ENCODE measurements around the gene RTL1. TPM values are rescaled to one million over a fixed set of nuclear protein-coding genes. Genes with fewer than 3 reads are reported as not detected.

Gene RTL1
- total RNA-seq, 1 experiment from 2014 or later, result 0.24 TPM

- no peak overlapping the region for H3K27ac Mint-ChIP-seq (ENCODE audit: unreplicated experiment)
- H3K36me3 Mint-ChIP-seq (ENCODE audit: insufficient read depth, unreplicated experiment), result peaks cover 4% of the 10 kb centered on the region
- peaks cover 32% of the 10 kb centered on the region for H3K4me1 Mint-ChIP-seq (ENCODE audit: low read depth, unreplicated experiment)
- DNase-seq, result no peak
- no peaks in the 10 kb centered on the region for H3K9me3 Mint-ChIP-seq (ENCODE audit: low read depth, unreplicated experiment)
- CTCF ChIA-PET, result no interaction called here
- TF ChIP-seq, protein P1, sequence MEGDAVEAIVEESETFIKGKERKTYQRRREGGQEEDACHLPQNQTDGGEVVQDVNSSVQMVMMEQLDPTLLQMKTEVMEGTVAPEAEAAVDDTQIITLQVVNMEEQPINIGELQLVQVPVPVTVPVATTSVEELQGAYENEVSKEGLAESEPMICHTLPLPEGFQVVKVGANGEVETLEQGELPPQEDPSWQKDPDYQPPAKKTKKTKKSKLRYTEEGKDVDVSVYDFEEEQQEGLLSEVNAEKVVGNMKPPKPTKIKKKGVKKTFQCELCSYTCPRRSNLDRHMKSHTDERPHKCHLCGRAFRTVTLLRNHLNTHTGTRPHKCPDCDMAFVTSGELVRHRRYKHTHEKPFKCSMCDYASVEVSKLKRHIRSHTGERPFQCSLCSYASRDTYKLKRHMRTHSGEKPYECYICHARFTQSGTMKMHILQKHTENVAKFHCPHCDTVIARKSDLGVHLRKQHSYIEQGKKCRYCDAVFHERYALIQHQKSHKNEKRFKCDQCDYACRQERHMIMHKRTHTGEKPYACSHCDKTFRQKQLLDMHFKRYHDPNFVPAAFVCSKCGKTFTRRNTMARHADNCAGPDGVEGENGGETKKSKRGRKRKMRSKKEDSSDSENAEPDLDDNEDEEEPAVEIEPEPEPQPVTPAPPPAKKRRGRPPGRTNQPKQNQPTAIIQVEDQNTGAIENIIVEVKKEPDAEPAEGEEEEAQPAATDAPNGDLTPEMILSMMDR (IDR thresholded peaks at IDR 0.05; ENCODE audit: unreplicated experiment), result no peak
- intact Hi-C loops (cut with micrococcal nuclease; ENCODE audit: unreplicated experiment), result loop anchor here (10.0 kb wide), 1 partner anchor 725 kb away; no protein-coding TSS in a partner anchor
- no peak overlapping the region for H3K4me3 Mint-ChIP-seq (ENCODE audit: low read depth, unreplicated experiment)
- no peaks in the 10 kb centered on the region for H3K27me3 Mint-ChIP-seq (ENCODE audit: unreplicated experiment)
- BruUV-seq (replicated peaks), result no TSS peak
These were observed 5.9 kb upstream of the RTL1 start for GRCh38 chr14:100909439-100909838.

DNA sequence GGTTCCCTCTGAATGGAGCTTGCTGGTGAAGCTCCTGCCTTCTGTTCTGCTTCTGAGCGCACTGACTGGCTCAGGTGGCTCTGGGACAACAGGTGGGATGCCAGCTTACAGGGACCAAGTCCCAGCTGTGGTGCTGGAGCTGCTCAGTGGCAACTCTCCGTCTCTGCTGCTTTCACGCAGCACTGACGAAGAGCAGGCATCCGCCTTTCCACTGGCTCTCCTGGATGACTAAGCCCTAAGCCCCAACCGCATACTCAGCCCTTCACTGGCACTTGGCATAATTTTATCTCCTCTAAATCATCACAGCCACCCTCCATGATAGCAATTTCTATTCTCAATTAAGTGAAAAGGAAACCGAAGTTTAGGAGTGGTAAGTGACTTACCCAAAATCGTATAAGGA is 3.7 kb upstream of the RTL1 start:
- Mint-ChIP-seq H3K4me1 (ENCODE audit: low read depth, unreplicated experiment) (peaks cover 33% of the 10 kb centered on the region), H3K9me3 (ENCODE audit: low read depth, unreplicated experiment) (no peaks in the 10 kb centered on the region), H3K36me3 (ENCODE audit: insufficient read depth, unreplicated experiment) (peaks cover 6% of the 10 kb centered on the region), H3K27me3 (ENCODE audit: unreplicated experiment) (no peaks in the 10 kb centered on the region), H3K4me3 (ENCODE audit: low read depth, unreplicated experiment) (no peak overlapping the region), H3K27ac (ENCODE audit: unreplicated experiment) (no peak overlapping the region)
- intact Hi-C loops (cut with micrococcal nuclease; ENCODE audit: unreplicated experiment), result loop anchor here (10.0 kb wide), 1 partner anchor 728 kb away; no protein-coding TSS in a partner anchor
- no TSS peak for BruUV-seq (replicated peaks)
- CTCF ChIA-PET, result no interaction called here
- TF ChIP-seq, protein P1 (IDR thresholded peaks at IDR 0.05; ENCODE audit: unreplicated experiment), result no peak
- no peak for DNase-seq

DNA sequence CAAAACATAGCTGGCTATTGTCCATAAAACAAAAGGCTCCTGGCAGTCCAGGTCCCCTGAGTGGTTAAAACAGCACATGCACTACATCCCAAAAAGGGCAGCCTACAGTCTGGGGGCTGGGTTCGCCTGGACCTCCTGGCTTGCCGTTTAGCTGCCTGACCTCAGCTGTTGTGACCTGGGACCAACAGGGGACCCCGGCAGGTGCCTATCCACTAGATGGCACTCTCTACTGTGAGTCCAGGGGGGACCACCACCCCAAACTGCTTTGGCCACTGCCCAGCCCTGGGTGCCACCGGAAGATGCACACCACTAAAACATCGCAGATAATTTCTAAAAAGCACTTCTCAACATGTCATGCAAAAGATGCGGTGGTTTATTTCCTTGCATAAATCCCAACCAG is 2.9 kb upstream of the RTL1 start:
- peaks cover 6% of the 10 kb centered on the region for H3K36me3 Mint-ChIP-seq (ENCODE audit: insufficient read depth, unreplicated experiment)
- no peaks in the 10 kb centered on the region for H3K27me3 Mint-ChIP-seq (ENCODE audit: unreplicated experiment)
- intact Hi-C loops (cut with micrococcal nuclease; ENCODE audit: unreplicated experiment), result loop anchor here (10.0 kb wide), 1 partner anchor 728 kb away; no protein-coding TSS in a partner anchor
- H3K9me3 Mint-ChIP-seq (ENCODE audit: low read depth, unreplicated experiment), result no peaks in the 10 kb centered on the region
- TF ChIP-seq, protein P1 (IDR thresholded peaks at IDR 0.05; ENCODE audit: unreplicated experiment), result no peak
- H3K4me1 Mint-ChIP-seq (ENCODE audit: low read depth, unreplicated experiment), result peaks cover 35% of the 10 kb centered on the region
- no TSS peak for BruUV-seq (replicated peaks)
- CTCF ChIA-PET, result interaction anchor here (0.6 to 0.9 kb wide), 2 partner anchors 303 to 329 kb away, joined by 3 to 5 read pairs; no protein-coding TSS in a partner anchor
- no peak overlapping the region for H3K27ac Mint-ChIP-seq (ENCODE audit: unreplicated experiment)
- DNase-seq, result no peak
- H3K4me3 Mint-ChIP-seq (ENCODE audit: low read depth, unreplicated experiment), result no peak overlapping the region

GRCh38 chr14:100905166-100905565 is 1.6 kb upstream of the RTL1 start:
- Mint-ChIP-seq H3K36me3 (ENCODE audit: insufficient read depth, unreplicated experiment) (peaks cover 6% of the 10 kb centered on the region), H3K4me3 (ENCODE audit: low read depth, unreplicated experiment) (no peak overlapping the region), H3K27ac (ENCODE audit: unreplicated experiment) (no peak overlapping the region), H3K4me1 (ENCODE audit: low read depth, unreplicated experiment) (peaks cover 44% of the 10 kb centered on the region), H3K27me3 (ENCODE audit: unreplicated experiment) (no peaks in the 10 kb centered on the region), H3K9me3 (ENCODE audit: low read depth, unreplicated experiment) (no peaks in the 10 kb centered on the region)
- no peak for DNase-seq
- CTCF ChIA-PET, result interaction anchor here (0.6 kb wide), 1 partner anchor 84 kb away, joined by 3 read pairs; no protein-coding TSS in a partner anchor
- intact Hi-C loops (cut with micrococcal nuclease; ENCODE audit: unreplicated experiment), result loop anchor here (10.0 kb wide), 1 partner anchor 730 kb away; no protein-coding TSS in a partner anchor
- BruUV-seq (replicated peaks), result no TSS peak
- TF ChIP-seq, protein P1 (IDR thresholded peaks at IDR 0.05; ENCODE audit: unreplicated experiment), result no peak
